ENCODE measurements around the gene IFT122. TPM values are rescaled to one million over a fixed set of nuclear protein-coding genes. Genes with fewer than 3 reads are reported as not detected.

IFT122 gene
- total and polyA plus RNA-seq, 12 donors = 9.7 to 29.1 (median 16.8) TPM

GRCh38 chr3:129448186-129448895 is 8.3 kb downstream of the IFT122 start:
- no peak for TF ChIP-seq CTCF (IDR thresholded peaks at IDR 0.05)
- Histone ChIP-seq H3K4me3 (no peak overlapping the region), H3K27me3 (no peaks in the 10 kb centered on the region), H3K27ac (no peak overlapping the region), H3K4me1 (peaks cover 0 to 38% (median 20%) of the 10 kb centered on the region in 9 donors), H3K9me3 (no peaks in the 10 kb centered on the region), H3K36me3 (peaks cover 0 to 20% (median 0%) of the 10 kb centered on the region in 9 donors)
- intact Hi-C loops (cut with DNase I) = loop anchor here in 1 of 10 donors (5.0 kb wide), 1 partner anchor 34 kb away; no protein-coding TSS in a partner anchor
- WGBS, 2 donors = 93 to 95% methylated on average over 18 of the region's 18 CpGs
- no peak for ATAC-seq
- DNase-seq = no peak

DNA sequence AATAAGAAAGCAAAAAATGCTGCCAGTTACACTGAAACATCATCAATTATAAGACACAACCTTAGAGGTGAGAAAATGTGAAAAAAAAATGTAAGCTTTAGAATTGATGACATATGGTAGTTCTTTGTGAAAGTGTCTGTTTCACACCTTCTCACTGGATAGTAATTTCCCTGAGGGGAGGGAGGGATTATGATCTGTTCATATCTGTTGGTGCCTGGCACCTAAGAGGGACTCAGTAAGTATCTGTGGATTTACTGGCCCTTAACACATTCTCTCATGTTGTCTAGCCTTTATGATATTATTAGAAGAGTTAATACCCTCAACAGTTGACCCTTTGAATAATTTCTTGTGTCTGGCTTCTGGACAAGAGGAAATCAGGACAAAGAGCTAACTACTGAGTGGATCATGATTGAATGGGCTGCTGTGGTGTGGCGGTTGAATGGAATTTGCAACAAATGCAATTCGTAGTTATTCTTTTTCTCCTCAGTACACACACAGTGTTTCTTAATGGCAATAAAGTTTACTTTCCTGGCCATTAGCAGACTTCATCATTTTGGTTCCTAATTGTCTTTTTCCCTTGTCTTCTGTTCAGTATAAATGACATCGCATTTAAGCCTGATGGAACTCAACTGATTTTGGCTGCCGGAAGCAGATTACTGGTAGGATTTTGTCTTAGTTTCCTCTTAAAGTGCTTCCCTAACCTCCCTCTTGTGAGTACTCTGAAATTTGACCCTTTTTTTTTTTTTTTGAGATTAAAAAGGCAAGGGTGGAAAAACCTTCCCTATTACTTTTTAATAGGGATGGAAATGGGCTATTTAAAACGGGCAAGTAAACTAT is 9.5 kb downstream of the IFT122 start:
- Histone ChIP-seq H3K9me3 (no peaks in the 10 kb centered on the region), H3K27ac (peak overlapping the region in 1 of 10 donors; percentile 17)
- 53 to 60% methylated on average over 5 of the region's 5 CpGs for WGBS, 2 donors

GRCh38 chr3:129453732-129454131 is 13.7 kb downstream of the IFT122 start:
- WGBS, 2 donors = 70 to 71% methylated on average over 1 of the region's 1 CpG
- Histone ChIP-seq H3K36me3 (peaks cover 0 to 69% (median 8%) of the 10 kb centered on the region in 9 donors), H3K4me1 (peaks cover 0 to 21% (median 7%) of the 10 kb centered on the region in 9 donors), H3K27ac (no peak overlapping the region), H3K9me3 (no peaks in the 10 kb centered on the region), H3K4me3 (no peak overlapping the region), H3K27me3 (no peaks in the 10 kb centered on the region)
- intact Hi-C loops (cut with DNase I) = no loop called here
- no peak for ATAC-seq
- TF ChIP-seq CTCF (IDR thresholded peaks at IDR 0.05) = no peak
- no peak for DNase-seq

More for the DNA sequence above, 9.5 kb downstream of the IFT122 start:
- Histone ChIP-seq H3K27me3 (no peaks in the 10 kb centered on the region), H3K4me3 (no peak overlapping the region), H3K36me3 (peaks cover 0 to 28% (median 0%) of the 10 kb centered on the region in 9 donors), H3K4me1 (peaks cover 0 to 31% (median 9%) of the 10 kb centered on the region in 9 donors)
- TF ChIP-seq CTCF (IDR thresholded peaks at IDR 0.05) = no peak
- intact Hi-C loops (cut with DNase I) = loop anchor here in 1 of 10 donors (5.0 kb wide), 1 partner anchor 33 kb away; no protein-coding TSS in a partner anchor
- DNase-seq (no peak), ATAC-seq (peak in 2 of 8 donors; percentile 28 to 34)

GRCh38 chr3:129460155-129460554 is 20.1 kb downstream of the IFT122 start:
- DNase-seq (no peak), ATAC-seq (no peak)
- Histone ChIP-seq H3K4me1 (peaks cover 0 to 19% (median 13%) of the 10 kb centered on the region in 9 donors), H3K27ac (no peak overlapping the region), H3K9me3 (no peaks in the 10 kb centered on the region), H3K36me3 (peaks cover 0 to 67% (median 12%) of the 10 kb centered on the region in 9 donors), H3K4me3 (no peak overlapping the region), H3K27me3 (no peaks in the 10 kb centered on the region)
- intact Hi-C loops (cut with DNase I) = loop anchor here in 1 of 10 donors (2.0 kb wide), 1 partner anchor 19 kb away; the partner anchor contains the start of gene IFT122
- TF ChIP-seq CTCF (IDR thresholded peaks at IDR 0.05) = no peak
- WGBS, 2 donors = 95 to 99% methylated on average over 3 of the region's 3 CpGs

All from heart right ventricle (tissue), 16 donors.